Measurements from ENCODE around the gene OR1I1. TPM values are rescaled to one million over a fixed set of nuclear protein-coding genes. Genes with fewer than 3 reads are reported as not detected.
A peak's percentile ranks its signal among the peaks of the same experiment; 100 is the strongest.

OR1I1 gene
- total RNA-seq, 8 experiments from 2014 or later = 0.04 to 0.94 (median 0.19) TPM; not detected in 2

DNA sequence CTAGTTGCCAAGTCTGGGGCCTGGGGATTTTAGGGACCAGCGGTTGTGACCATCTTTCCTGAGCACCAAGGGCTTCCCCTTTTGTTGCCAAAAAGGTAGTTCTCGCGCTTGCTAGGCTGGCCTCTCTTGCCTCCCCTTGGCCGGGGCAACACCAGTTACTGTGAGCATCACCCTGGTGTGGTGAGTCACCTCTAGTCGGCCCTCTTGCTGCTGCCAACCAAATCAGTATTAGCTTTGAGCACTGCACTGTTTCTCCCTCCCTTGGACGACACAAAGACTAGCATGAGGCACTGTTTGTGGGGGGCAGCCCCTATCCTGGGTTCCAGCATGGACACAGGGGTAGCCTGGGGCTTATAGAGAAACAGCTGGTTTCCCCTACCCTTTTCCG is 32.1 kb downstream of the OR1I1 start:
- Histone ChIP-seq H3K4me3 (no peak overlapping the region), H3K4me1 (replicated peaks in 1 of 2) (no peaks in the 10 kb centered on the region), H3K27ac (no peak overlapping the region)
- ATAC-seq (replicated peaks in 6 of 8) = peak in 5 of 8 experiments; percentile 7 to 35 (median 14)
- WGBS, 10 experiments = 100% methylated on average over 1 to 2 of the region's 7 CpGs; no CpG with 5 or more reads in 8 of the 10 experiments
- in situ Hi-C loops (cut with MboI; ENCODE audit: low pct_unique_long_range_greater_than_20kb in 2 of 9, low sequenced_read_pairs in 9 of 9, unreplicated experiment in 9 of 9) = no loop called here

DNA sequence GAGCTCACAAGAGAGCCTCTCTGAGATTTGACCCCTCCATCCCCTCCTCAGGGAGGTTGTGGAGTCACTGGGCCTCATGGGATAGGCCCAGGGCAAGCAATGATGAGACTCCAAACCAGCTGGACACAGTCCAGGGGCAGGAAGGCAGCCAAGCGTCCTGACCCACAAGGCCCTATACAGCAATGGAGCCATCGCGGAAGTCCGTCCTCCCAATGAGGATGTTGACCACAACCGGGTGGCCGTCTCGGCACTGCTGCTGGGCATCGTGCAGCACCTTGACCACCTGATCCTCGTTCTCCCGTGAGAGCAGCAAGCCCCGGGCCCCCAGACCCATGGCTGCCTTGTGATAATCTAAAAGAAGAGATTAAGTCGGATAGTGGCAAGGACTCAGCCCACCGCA is 33.1 kb downstream of the OR1I1 start:
- H3K27ac ChIP-seq = no peak overlapping the region
- ATAC-seq (replicated peaks in 6 of 8) = peak in 2 of 8 experiments; percentile 12 to 15
- no peaks in the 10 kb centered on the region for H3K4me1 ChIP-seq (replicated peaks in 1 of 2)
- in situ Hi-C loops (cut with MboI; ENCODE audit: low pct_unique_long_range_greater_than_20kb in 2 of 9, low sequenced_read_pairs in 9 of 9, unreplicated experiment in 9 of 9) = no loop called here
- no peak overlapping the region for H3K4me3 ChIP-seq
- 80 to 100% (median 90%) methylated on average over 1 to 8 of the region's 13 CpGs; no CpG with 5 or more reads in 5 of the 10 experiments for WGBS, 10 experiments

DNA sequence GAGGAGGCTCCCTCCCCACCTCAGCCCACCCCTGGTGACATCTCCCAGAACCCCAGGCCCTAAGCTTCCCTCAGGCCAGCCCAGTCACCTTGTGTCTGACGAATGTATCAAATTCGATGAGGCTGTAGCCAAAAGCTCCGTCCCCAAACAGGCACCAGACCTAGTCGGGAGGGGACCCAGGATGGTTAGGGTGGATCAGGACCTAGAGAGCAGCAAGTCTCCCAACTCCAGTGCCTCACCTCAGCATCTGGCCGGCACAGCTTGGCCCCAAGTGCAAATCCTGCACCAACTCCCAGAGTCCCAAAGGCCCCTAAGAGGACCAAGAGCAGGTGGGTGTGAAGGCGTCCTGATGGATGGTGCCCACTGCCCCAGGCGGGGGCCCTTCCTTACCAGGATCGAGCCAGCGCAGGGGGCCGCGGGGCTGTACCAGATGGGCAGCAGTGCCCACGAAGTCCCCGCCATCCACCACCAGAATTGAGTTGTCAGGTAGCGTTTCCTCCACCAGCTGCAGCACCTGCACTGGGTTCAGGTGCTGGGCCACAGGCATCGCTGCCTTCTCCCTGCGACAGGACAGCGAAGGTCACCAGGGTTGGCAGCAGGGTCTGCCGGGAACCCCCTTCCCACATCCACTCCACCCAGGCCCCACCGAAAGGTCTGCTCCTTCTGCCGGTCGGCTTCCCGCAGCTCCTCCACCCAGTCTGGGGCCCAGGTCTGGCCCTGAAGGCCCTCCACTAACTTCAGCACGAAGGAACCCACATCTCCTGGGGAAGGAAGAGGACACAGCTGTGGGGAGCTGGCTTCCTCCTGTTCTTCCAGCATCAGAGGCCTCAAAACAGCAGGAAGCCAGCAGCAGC is 34.0 kb downstream of the OR1I1 start:
- H3K27ac ChIP-seq = no peak overlapping the region
- in situ Hi-C loops (cut with MboI; ENCODE audit: low pct_unique_long_range_greater_than_20kb in 2 of 9, low sequenced_read_pairs in 9 of 9, unreplicated experiment in 9 of 9) = no loop called here
- WGBS, 10 experiments = 40 to 100% (median 73%) methylated on average over 1 to 7 of the region's 23 CpGs; no CpG with 5 or more reads in 5 of the 10 experiments

DNA sequence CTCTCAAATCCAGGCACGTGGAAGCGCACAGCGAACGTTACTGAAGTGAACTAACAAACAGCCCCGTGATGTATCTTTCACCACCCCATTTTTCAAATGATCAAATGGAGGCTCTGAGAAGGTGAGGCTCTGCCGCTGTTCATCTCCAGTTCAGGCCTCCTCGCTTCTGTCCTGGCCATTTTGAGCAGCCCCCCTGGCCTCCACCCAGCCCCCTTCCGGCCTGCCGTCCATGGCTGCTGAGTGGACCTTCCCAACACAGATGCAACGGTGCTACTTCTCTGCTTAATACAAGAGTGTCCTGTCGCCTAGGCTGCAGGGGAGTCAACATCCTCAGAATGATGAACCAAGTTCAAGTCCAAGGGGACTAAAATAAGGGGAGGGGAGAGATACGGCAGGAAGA is 34.8 kb downstream of the OR1I1 start:
- ATAC-seq (replicated peaks in 6 of 8) = no peak
- H3K4me1 ChIP-seq (replicated peaks in 1 of 2) = no peaks in the 10 kb centered on the region
- H3K4me3 ChIP-seq = no peak overlapping the region
- in situ Hi-C loops (cut with MboI; ENCODE audit: low pct_unique_long_range_greater_than_20kb in 2 of 9, low sequenced_read_pairs in 9 of 9, unreplicated experiment in 9 of 9) = no loop called here
- 80 to 100% (median 90%) methylated on average over 1 to 7 of the region's 12 CpGs; no CpG with 5 or more reads in 6 of the 10 experiments for WGBS, 10 experiments
- H3K27ac ChIP-seq = no peak overlapping the region

More for the DNA sequence above, 34.0 kb downstream of the OR1I1 start:
- Histone ChIP-seq H3K4me1 (replicated peaks in 1 of 2) (no peaks in the 10 kb centered on the region), H3K4me3 (no peak overlapping the region)
- peak in 1 of 8 experiments; percentile 6 for ATAC-seq (replicated peaks in 6 of 8)

DNA sequence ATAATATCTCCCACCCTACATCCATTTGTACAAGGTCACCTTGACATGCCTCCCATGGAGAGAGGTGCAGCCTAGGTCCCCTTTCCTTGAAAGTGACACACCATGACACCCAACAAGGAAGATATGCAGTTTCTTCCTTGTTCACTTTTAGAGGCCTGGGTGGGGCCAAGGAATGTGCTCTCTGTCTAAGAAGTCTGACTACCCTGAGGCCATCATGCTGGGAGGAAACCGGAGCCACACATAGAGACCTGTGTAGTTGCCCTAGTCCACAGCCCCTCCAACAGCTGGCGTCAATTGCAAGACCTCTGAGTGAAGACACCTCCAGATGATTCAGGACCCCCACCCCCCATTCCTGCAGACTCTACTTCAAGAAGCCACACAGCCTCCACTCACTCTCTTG is 36.2 kb downstream of the OR1I1 start:
- no peaks in the 10 kb centered on the region for H3K4me1 ChIP-seq (replicated peaks in 1 of 2)
- no peak overlapping the region for H3K4me3 ChIP-seq
- no peak overlapping the region for H3K27ac ChIP-seq
- in situ Hi-C loops (cut with MboI; ENCODE audit: low pct_unique_long_range_greater_than_20kb in 2 of 9, low sequenced_read_pairs in 9 of 9, unreplicated experiment in 9 of 9) = no loop called here
- ATAC-seq (replicated peaks in 6 of 8) = peak in 3 of 8 experiments; percentile 54 to 72 (median 71)
- 60 to 100% (median 100%) methylated on average over 1 of the region's 2 CpGs; no CpG with 5 or more reads in 5 of the 10 experiments for WGBS, 10 experiments

DNA sequence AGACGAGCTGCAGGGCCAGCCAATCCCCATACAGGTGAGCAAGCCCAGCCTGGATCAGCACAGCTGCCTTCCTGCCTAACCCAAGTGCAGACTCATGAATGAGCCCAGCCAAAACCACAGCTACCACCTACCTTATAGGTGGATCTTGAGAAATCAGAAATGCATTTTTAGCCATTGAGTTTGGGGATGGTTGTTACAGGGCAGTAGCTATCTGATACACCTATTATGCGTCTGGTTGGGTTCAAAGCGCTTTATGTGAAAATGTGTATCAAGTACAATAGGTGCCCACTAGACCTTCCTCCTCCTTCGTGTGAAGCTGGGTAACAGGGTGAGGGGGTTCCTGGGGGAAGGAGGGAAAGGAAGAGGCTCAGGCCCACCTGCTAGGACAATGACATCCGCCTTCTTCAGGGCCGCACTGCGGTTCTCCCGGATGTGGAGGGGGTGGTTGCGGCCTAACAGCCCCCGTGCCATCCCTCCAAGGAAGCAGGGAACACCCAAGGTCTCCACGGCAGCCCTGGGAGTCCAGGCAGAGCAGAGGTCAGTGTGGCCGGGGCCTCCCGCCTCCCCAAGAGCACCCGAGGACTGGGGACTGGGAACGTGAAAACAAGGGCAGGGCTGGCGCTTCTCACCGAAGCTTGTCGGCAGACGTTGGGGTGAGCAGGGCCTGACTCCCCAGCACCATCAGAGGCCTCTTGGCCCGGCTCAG is 36.9 kb downstream of the OR1I1 start:
- in situ Hi-C loops (cut with MboI; ENCODE audit: low pct_unique_long_range_greater_than_20kb in 2 of 9, low sequenced_read_pairs in 9 of 9, unreplicated experiment in 9 of 9) = no loop called here
- 33 to 100% (median 93%) methylated on average over 1 to 5 of the region's 20 CpGs; no CpG with 5 or more reads in 4 of the 10 experiments for WGBS, 10 experiments
- Histone ChIP-seq H3K4me1 (replicated peaks in 1 of 2) (peaks cover under 1% of the 10 kb centered on the region in 2 donors), H3K27ac (no peak overlapping the region), H3K4me3 (no peak overlapping the region)
- no peak for ATAC-seq (replicated peaks in 6 of 8)

DNA sequence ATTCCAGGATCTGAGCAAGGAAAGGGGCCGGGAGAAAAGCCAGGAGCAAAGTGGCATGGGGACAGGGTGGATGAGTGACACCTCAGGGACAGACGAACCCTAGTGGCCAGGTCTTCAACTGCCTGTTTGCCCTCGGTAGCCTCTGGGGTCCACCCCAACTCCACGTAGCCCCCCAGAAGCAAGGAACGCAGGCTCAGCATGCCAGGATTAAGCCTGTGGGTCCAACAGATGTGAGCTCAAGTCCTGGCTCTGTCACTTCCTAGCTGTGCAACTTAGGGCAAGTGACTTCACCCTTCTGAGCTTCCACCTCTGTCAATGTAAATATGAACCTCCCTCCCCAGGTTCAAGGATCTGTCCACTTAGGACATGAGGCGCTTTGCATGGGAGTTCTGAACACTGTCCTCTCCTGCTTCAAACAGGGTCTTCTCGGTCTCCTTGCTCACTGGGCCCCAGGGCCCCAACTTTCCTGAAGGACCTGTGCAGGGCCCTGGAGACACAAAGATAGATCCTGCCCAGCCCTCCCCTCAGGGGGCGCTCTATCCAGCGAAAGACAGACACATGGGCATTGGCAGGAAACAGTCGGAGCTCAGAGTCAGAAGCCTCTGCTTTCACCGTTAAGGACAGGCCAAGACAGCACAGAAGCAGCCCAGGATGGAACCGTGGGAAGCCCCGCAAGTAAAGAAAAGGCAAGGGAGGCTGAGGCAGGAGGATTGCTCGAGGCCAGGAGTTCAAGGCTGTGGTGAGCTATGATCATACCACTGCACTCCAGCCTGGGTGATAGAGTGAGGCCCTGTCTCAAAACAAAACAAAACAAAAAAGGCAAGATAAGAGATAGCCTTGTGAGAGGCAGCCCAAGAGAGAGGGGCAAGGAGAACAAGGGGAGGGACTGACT is 38.4 kb downstream of the OR1I1 start:
- in situ Hi-C loops (cut with MboI; ENCODE audit: low pct_unique_long_range_greater_than_20kb in 2 of 9, low sequenced_read_pairs in 9 of 9, unreplicated experiment in 9 of 9) = no loop called here
- 73 to 100% (median 94%) methylated on average over 2 to 8 of the region's 14 CpGs; no CpG with 5 or more reads in 1 of the 10 experiments for WGBS, 10 experiments
- Histone ChIP-seq H3K27ac (no peak overlapping the region), H3K4me3 (no peak overlapping the region), H3K4me1 (replicated peaks in 1 of 2) (peaks cover 4 to 5% of the 10 kb centered on the region in 2 donors)
- ATAC-seq (replicated peaks in 6 of 8) = no peak

DNA sequence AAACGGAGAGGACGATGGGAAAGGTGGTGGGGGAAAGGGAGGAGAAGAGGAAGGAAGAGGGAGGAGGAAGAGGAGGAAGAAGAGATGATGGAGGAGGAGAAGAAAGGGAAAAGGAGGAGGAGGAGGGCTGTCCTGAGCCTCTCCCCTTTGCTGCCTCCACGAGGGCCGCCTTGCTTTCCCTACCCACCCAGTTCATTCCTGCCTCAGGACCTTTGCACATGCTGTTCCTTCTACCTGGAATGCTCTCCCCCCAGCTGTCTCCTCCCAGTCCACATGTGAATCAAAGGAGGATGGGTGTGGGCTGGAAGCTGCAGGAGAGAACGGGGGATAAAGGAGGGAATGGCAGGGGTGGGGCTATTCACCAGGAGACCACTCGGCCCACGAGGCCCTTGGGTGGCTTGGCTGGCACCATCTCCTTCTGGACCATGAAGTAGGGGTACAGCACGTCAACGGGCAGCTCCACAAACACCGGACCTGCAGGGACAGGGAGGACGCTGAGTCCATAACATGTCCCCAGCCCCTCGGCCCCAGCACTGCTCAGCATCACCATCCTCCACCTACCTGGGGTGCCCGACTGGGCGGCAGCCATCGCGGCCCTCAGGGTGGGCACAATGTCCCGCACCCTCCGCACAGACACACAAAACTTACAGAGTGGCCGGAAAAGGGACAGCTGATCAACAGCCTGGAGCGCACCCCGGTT is 40.5 kb downstream of the OR1I1 start:
- in situ Hi-C loops (cut with MboI; ENCODE audit: low pct_unique_long_range_greater_than_20kb in 2 of 9, low sequenced_read_pairs in 9 of 9, unreplicated experiment in 9 of 9) = no loop called here
- H3K4me1 ChIP-seq (replicated peaks in 1 of 2) = peaks cover 4 to 5% of the 10 kb centered on the region in 2 donors
- no peak for ATAC-seq (replicated peaks in 6 of 8)
- H3K4me3 ChIP-seq = no peak overlapping the region
- 83 to 100% (median 96%) methylated on average over 1 to 5 of the region's 21 CpGs; no CpG with 5 or more reads in 2 of the 10 experiments for WGBS, 10 experiments
- no peak overlapping the region for H3K27ac ChIP-seq

DNA sequence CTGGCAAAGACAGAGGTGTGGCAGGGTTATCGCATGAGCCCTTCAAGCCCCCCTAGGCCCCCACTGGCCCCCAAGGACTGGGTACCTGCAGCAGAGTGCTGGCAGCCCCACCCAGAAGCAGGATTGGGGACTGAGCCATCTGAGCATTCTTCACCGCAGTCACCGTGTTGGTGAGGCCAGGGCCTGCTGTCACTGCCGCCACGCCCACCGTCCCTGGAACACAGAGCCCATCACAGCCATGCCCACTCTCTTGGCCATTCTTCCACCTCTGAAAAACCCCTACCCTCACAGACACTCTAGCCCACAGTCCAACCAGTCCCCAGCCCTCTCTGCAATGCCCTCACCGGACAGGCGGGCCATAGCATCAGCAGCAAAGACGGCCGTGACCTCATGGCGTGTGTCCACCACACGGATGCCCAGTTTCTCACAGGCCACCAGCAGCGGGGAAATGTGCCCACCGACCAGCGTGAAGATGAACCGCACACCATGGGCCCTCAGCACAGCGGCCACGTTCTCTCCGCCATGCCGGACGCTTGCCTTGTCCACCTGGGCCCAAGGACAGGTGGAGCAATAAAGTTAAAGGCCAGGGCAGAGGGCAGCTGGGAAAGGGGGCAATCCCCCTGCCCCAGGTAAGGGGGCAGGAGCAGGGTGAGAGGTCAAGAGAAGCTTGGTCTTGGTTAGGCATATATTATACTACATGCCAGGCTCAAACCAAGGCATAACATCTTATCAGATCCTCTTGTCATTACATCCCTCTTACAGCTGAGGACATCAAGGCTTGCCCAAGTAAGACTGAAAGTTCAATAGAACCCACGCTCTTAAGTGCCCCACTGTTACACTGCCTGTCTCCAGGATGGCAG is 41.2 kb downstream of the OR1I1 start:
- in situ Hi-C loops (cut with MboI; ENCODE audit: low pct_unique_long_range_greater_than_20kb in 2 of 9, low sequenced_read_pairs in 9 of 9, unreplicated experiment in 9 of 9) = no loop called here
- Histone ChIP-seq H3K4me1 (replicated peaks in 1 of 2) (peaks cover 4 to 5% of the 10 kb centered on the region in 2 donors), H3K4me3 (no peak overlapping the region), H3K27ac (no peak overlapping the region)
- 92 to 100% (median 95%) methylated on average over 1 to 7 of the region's 22 CpGs; no CpG with 5 or more reads in 5 of the 10 experiments for WGBS, 10 experiments
- no peak for ATAC-seq (replicated peaks in 6 of 8)

DNA sequence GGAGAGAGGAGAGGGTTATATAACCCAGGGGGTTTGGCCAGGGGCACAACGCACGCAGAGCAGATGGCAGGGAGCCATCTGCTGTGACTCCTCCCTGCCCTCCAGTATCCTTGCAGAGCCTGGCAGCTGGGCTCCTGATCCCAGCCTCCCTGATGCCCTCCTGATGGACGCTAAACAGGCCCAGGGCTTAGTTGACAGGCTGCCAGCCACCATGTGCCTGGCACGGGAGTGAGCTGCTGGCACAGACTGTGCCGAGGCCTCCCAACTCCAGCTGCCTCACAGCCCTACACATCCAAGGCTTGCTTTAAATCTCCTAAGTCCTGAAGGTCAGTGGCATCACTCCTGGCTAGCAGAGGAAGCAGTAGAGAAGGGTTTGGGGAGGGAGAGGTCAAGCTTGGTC is 41.9 kb downstream of the OR1I1 start:
- peaks cover 4 to 5% of the 10 kb centered on the region in 2 donors for H3K4me1 ChIP-seq (replicated peaks in 1 of 2)
- 17% methylated on average over 2 of the region's 5 CpGs; no CpG with 5 or more reads in 9 of the 10 experiments for WGBS, 10 experiments
- H3K27ac ChIP-seq = peak overlapping the region in 1 of 2 donors; percentile 94
- no peak for ATAC-seq (replicated peaks in 6 of 8)
- peak overlapping the region in 4 of 5 donors; percentile 57 to 81 (median 64) for H3K4me3 ChIP-seq
- in situ Hi-C loops (cut with MboI; ENCODE audit: low pct_unique_long_range_greater_than_20kb in 2 of 9, low sequenced_read_pairs in 9 of 9, unreplicated experiment in 9 of 9) = no loop called here

DNA sequence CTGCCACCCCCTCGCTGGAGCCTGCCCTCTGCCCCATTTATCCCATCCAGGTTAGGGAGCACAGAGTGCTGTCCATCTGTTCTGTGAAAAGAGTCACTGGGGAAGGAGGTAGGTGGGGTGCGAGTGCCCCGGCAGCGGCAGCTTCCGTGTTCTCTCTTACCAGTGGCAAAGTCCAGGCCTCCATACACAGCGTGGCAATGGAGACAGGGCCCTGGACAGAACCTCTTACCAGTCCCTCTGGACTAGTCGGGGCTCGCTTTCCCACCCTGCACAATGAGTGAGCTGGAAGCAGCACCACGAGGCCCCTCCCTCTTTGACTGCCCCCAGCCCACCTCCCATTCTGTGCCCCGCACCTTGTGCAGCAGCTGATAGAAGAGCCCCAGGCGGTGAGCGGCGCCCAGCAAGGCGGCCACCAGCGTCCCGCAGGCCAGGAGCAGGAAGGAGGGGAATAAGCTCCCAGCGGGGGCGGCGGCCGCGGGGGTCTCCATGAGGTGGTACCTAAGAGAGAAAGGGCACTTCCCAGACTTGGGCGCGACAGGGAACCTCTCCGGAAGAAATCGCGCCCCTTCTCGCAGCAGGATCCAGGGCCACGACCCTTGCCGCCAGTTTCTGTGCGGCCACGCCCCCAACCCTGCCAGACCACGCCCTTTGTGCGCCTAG is 42.7 kb downstream of the OR1I1 start:
- in situ Hi-C loops (cut with MboI; ENCODE audit: low pct_unique_long_range_greater_than_20kb in 2 of 9, low sequenced_read_pairs in 9 of 9, unreplicated experiment in 9 of 9) = no loop called here
- 0 to 20% (median 5%) methylated on average over 1 to 5 of the region's 33 CpGs; no CpG with 5 or more reads in 6 of the 10 experiments for WGBS, 10 experiments
- peak; percentile 4 to 11 (median 7) for ATAC-seq (replicated peaks in 6 of 8)

More for the DNA sequence above, 42.7 kb downstream of the OR1I1 start:
- H3K4me1 ChIP-seq (replicated peaks in 1 of 2) = peaks cover 4 to 5% of the 10 kb centered on the region in 2 donors
- peak overlapping the region; percentile 57 to 81 (median 67) for H3K4me3 ChIP-seq
- peak overlapping the region; percentile 84 to 94 for H3K27ac ChIP-seq

All from motor neuron (in vitro differentiated cells).